Hematopoietic multipotent progenitor cell treated with erythropoietin and hydrocortisone succinate and interleukin-3 and kit ligand, for 8 days (in vitro differentiated cells): ENCODE results near the gene UBE2QL1.

Source experiments
- DNase-seq: peaks from one replicate; pipeline ENCODE4 v3.0.0-alpha.2; 2015

UBE2QL1 gene

DNA sequence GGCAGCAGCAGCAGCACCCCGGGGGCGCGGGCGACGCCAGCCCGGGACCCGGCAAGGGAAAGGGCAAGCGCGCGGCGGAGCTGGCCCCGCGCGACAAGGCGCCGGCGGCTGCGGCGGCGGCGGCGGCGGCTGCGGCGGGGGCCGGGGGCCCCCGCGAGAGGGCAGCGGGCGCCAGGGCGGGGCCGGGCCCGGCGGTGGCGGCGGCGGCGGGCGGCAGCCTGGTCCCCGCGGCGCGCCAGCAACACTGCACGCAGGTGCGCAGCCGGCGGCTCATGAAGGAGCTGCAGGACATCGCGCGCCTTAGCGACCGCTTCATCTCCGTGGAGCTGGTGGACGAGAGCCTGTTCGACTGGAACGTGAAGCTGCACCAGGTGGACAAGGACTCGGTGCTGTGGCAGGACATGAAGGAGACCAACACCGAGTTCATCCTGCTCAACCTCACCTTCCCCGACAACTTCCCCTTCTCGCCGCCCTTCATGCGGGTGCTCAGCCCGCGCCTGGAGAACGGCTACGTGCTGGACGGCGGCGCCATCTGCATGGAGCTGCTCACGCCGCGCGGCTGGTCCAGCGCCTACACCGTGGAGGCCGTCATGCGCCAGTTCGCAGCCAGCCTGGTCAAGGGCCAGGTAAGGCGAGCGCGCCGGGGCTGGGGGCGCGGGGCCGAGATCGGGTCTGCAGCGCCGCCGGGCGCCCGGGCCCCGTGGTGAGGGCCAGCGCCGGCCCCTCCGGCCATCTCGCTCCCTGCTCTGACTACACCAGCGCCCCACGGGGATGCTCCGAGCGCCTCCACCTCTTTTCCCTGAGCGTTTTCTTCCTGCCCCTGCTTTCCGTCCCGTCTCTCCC lies at the start of gene UBE2QL1:
Gene UBE2QL1 (plus strand): TSS at position 238 of the 843 bp plus-strand sequence. CDS start 35 bp downstream, at position 273.
- no peak for DNase-seq

- no peak for DNase-seq
Measured at GRCh38 chr5:6399980-6400910, 48.4 kb upstream of the UBE2QL1 start.

GRCh38 chr5:6401410-6401809 lies 47.2 kb upstream of the UBE2QL1 start:
- no peak for DNase-seq

DNA sequence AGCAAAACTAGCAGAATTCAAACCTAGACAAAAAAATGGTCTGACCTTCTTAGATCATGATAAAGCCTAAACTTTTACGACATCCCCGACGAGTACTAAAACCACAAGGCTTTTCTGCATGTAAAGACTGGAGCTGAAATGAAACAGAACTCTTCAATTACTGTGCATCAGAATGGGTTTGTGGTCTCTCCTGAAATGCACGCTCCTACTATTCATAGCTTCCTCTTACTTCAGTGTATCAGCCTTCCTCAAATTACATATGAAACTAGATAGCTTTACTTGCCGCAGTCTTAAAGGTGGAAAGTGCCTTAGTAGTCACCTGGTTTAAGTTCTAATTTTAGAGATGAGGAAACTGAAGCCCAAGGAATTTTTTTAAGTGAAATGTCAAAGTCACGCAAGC lies 45.7 kb upstream of the UBE2QL1 start:
- DNase-seq, result no peak

- DNase-seq, result no peak
Measured at GRCh38 chr5:6403416-6403815, 45.2 kb upstream of the UBE2QL1 start.

DNA sequence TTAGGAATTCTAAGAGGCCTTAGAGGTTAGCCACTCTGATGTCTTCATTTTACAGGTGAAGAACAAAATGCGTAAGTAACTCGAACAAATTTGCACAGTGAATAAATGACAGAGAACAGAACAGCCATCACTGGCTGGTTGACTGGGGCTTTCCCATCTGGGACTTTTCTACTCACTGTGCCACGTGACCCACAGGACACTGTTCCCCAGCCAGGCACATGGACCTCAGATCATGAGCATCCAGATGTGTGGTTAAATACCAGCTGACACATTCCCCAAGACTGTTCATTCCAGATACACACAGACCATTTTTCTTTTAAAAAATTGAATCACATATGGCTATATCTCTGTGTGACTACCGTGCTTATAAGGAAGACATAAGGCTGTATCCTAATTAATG lies 44.5 kb upstream of the UBE2QL1 start:
- no peak for DNase-seq

GRCh38 chr5:6405591-6405990 lies 43.1 kb upstream of the UBE2QL1 start:
- no peak for DNase-seq

DNA sequence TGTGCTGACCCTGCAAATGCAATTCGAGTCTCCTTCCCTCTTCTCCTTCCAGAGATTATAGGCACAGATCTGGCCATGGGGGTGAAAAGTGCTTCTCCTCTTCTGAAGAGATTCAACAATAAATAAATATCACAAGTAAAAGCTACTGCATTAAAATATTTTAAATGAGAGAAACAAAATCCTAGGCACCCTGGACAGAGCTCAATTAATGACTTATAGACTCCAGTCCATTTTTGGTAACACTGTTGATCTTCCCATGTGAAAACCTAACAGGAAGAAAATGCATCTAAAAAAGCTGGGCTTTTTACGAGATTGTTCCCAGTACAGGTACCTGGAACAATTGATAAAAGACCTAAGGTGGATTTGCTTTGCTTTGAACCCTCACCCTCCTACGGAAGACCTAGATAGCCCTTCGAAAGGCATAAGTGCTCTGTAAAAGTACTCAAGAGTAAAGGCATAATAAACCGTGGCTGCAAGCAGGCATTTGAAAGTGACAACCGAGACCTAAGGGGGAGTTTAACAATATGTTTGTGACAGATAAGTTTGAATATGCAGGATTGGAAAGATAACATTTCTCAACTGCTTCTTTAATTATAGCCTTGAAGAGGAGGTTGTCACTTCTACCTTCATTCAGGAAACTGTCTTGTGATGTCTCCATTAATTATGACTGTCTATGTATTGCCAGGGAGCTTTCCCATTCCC lies 41.0 kb upstream of the UBE2QL1 start:
- peak; percentile 29 for DNase-seq

- no peak for DNase-seq
Measured at GRCh38 chr5:6408260-6408596, 40.4 kb upstream of the UBE2QL1 start.

DNA sequence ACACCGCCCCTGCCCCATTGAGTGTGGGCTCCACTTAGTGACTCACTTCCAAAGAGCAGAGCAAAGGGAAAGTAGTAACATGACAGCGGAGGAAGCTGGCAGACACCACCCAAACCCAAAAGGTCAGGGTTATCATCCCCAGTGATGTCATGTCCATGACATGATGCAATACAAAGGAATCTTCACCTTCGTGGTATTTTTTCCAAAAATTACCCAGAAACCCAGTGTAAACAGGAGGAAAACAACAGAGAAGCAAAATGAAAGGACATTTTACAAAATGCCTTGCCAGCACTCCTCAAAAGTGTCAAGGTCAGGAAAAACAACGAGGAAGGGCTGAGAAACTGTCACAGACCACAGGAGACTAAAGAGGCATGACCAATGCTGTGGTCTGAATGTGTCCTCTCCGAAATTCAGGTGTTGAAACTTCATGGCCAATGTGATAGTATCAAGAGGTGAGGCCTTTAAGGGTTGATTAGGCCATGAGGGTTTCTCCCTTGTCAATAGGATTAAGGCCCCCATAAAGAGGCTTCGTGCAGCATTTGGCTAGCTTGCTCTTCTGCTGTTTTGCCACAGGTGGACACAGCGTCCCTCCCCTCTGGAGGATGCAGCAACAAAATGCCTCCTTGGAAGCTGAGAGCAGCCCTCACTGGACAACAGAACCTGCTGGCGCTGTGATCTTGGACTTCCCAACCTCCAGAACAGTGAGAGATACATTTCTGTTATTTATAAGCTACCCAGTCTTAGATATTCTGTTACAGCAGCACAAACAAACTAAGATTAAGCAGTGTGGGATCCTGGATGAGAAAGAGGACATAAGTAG lies 39.8 kb upstream of the UBE2QL1 start:
- no peak for DNase-seq

GRCh38 chr5:6410421-6410820 lies 38.2 kb upstream of the UBE2QL1 start:
- no peak for DNase-seq

- DNase-seq, result no peak
Measured at GRCh38 chr5:6411141-6411540, 37.5 kb upstream of the UBE2QL1 start.

DNA sequence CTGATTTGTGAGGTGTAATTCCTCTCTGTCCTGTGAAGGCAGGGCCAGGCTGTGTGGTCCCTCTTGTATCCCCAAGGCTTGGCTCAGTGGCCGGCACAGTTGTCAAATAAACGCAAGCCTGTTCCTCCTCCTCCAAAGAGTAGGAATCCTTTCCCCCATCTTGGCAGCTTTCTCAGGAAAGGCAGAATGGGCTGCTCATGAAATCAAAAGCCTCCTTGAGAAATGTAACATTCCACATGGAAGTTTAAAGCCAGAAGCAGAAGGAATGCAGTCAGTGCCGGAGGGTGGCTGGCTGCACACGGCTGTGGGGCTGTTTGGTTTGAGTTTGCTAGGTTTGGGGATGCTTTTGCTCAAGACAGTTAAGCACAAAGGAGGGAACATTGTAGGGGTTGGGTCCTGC lies 35.8 kb upstream of the UBE2QL1 start:
- no peak for DNase-seq

DNA sequence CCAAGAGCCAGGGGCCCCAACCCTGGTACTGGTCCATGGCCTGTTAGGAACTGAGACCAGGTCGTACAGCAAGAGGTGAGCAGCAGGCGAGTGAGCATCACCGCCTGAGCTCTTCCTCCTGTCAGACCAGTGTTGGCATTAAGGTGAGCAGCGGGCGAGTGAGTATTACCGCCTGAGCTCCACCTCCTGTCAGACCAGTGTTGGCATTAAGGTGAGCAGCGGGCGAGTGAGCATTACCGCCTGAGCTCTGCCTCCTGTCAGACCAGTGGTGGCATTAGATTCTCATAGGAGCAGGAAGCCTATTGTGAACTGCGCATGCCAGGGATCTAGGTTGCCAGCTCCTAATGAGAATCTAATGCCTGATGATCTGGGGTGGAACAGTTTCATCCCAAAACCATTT lies 31.0 kb upstream of the UBE2QL1 start:
- DNase-seq, result no peak

- no peak for DNase-seq
Measured at GRCh38 chr5:6418679-6419276, 29.9 kb upstream of the UBE2QL1 start.

GRCh38 chr5:6419340-6419852 lies 29.3 kb upstream of the UBE2QL1 start:
- DNase-seq, result no peak

- DNase-seq, result no peak
Measured at GRCh38 chr5:6423327-6424109, 25.1 kb upstream of the UBE2QL1 start.

DNA sequence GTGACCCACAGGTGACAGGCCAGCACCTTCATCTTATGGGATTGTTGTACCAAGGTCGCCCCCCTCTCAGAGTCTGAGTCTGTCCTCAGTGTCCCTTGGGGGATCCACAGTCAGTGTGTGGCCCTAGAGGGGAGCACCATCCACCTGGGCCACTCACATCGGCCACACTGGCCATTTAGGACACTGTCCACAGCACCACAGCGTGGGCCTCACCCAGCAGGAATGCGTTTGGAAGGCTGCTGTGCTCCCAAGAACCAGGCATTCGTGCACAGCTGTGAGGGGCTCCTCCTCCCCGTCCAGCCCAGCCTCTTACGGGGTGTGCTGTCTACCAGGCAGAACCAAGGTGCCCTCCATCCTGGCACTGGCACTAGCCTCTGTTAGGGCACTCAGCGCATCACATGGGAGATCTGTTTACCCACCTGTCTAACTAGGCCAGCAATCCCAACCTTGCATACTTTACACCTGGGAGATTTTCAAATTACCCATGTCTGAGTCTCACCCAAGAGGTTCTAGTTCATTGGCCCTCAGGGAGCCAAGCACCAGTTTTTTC lies 24.5 kb upstream of the UBE2QL1 start:
- DNase-seq, result no peak

DNA sequence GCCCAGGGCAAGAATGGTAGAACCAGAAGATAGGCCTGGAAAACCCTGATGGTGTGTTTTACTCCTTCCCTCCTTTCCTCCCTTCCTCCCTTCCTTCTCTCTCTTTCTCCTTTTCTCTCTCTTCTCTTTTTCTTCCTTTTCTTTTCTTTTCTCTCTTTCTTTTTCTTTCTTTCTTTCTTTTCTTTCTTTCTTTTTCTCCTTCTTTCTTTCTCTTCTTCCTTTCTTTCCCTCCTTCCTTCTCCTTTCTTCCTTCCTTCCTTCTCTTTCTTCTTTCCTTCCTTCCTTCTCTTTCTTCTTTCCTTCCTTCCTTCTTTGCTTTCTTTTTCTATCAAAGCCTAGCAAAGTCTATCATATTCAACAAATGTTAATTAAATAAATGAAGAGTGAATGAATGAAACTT lies 24.0 kb upstream of the UBE2QL1 start:
- DNase-seq, result no peak

DNA sequence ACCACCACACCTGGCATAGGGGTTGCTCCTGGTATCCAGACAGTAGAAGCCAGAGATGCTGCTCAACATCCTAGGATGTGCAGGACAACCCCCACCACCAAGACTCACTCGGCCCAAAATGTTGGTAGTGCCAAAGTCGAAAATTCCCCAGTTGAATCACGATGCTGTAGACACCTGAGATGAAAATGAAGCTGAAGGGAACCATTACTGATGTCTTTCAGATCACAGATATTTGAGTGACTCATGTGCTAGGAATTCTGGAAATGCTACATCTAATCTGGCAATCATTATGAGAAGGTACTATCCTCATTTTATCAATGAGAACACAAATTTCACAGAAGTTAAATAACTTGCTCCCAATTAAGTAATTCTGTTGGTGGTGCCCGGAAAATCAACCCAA lies 21.0 kb upstream of the UBE2QL1 start:
- no peak for DNase-seq
